CD4-positive, alpha-beta T cell treated with Interferon gamma for 1 hour (primary cell): ENCODE measurements around the gene TMEM191C.
"Not testable (repeated sequence)": the region's sequence is repeated elsewhere in the genome, so short reads cannot be mapped to it uniquely, and the experiment has no call there.

Experiments used
- DNase-seq: peaks from one replicate; pipeline ENCODE4 v3.0.0-alpha.2; 2020

The TMEM191C gene

DNA sequence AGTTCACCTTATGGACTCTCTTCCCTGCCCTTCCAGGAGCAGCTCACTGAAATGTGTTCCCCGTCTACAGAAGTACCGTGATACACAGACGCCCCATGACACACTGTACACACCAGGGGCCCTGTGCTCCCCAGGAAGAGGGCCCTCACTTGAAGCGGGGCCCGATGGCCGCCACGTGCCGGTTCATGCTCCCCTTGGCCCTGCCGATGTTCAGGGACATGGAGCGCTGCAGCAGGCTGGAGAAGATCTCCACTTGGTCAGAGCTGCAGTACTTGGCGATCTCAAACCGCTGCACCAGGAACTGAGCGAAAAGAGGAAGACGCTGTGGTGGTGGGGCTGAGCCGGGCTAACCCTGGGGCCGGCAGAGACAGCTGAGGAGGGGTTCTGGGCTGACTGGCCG is 20.5 kb downstream of the TMEM191C start:
- DNase-seq = not testable (repeated sequence)

DNA sequence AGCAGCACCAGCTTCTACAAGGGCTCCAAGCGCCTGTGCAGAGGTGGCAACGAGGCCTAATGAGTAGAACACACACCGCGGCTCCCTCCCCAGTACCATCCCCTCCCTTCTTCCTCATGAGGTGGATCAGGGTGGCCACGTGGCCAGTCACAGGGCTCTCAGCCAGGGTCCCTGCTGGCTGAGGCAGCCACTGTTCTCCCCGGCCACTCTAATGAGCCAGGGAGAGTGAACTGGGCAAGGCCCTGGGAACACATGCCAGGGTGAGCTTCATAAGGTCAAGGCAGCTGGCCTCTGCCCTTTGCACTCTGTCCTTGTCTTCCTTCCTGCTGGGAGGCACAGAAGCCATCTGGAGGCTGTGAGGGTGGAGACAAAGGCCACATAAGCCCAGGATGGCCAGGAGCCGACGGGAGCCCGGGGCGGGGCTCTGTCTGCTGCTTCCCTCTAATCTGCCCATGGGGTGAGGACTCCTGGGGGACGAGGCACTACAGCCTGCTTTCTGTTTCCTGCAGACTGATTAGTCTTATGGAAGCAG is 22.0 kb downstream of the TMEM191C start:
- not testable (repeated sequence) for DNase-seq

DNA sequence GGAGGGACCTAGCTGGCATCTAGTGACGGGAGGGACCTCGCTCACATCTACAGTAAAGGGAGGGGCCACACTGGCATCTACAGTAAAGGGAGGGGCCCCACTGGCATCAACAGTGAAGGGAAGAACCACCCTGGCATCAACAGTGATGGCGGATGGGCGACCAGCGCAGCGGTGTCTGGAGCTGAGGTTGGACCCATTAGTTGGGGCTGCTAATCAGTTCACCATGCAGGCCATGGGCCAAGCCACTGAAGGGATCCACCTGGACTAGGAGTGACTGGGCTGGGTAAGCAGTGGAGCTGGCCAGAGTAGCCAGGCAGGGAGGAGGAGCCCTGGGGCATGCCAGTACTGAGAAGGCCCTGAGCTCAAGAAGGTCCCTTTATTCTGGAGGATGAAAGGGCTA is 23.4 kb downstream of the TMEM191C start:
- DNase-seq = not testable (repeated sequence)

DNA sequence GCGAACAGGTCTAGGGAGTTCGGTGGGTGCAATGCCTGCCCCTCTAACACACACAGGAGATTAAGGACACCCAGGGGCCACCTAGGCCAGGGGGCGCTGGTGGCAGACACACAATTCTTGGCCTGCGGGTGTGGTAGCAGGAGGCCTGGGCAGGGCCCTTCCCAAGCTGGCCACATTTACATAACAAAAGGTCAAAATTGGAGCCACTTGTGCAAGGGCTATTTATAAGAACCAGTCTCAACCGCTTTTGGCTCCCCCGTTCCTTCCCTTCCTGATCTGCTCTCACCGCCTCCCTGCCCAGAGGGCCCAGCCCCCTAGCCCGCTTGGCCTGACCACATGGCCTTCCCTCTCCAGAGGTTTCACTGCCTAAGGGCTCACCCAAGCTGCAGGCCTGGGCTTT is 25.1 kb downstream of the TMEM191C start:
- DNase-seq = not testable (repeated sequence)

DNA sequence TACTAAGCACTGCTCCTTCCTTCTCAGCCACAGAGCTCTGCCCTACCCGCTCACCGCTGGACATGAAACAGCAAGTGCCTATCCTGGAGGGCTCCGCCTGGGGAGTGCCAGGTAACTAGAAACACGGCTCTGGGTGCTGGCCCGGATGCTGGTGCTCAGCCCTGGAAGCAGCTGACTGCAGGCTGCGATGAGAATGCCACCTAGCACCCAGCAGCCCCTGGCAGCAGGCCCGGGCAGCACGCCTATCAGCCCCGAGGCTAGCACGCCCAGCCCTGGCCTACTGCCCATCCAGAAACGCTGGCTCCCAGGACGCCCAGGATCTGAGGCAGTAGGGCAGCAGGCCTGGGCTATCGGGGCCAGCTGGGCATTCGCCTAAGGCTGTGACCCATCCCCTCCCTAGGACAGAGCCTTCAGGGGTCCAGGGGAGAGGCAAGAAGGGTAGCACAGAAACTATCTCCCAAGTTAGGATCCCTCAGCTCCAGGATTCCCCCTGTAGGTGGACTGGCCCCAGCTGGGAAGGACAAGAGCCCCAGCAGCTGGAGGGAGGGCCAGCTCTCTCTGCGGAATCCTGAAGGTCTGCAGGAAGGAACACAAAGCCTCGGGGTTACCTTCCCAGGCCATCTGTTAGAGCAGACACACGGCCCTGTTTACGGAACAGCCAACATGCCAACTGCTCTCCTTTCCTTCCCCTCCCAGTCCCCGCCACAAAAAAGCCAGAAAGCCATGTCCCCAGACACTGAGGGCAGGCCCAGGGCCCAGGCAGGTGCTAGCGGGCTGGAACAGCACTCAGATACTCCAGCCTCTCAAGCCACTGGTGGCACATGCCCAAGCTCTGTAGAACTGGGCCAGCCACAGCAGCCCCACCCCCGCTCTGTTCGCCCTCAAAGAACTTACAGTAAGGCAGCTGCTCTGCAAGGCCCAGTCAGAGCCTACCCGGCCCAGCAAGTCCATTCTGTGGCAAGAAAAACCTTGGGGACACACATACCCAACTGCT is 26.9 kb downstream of the TMEM191C start:
- DNase-seq = not testable (repeated sequence)

DNA sequence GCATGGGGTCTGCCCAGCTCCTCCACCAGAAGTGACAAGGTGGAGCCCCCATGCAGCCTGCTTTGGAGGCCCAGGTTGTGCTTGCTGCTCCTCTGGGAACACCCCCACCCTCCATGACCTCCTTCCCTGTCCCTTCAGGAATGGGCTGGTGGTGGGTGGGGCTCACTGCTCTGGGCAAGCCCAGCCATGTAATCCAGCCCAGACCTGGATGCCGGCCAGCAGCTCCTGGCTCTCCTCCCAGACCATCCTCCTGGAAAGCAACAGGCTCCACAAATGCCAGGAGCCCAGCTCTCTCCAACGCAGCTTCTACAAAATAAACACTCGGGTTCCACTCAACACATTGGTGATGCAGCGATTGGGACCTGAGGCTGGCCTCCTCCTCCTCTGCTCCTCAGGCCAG is 30.8 kb downstream of the TMEM191C start:
- DNase-seq = not testable (repeated sequence)

DNA sequence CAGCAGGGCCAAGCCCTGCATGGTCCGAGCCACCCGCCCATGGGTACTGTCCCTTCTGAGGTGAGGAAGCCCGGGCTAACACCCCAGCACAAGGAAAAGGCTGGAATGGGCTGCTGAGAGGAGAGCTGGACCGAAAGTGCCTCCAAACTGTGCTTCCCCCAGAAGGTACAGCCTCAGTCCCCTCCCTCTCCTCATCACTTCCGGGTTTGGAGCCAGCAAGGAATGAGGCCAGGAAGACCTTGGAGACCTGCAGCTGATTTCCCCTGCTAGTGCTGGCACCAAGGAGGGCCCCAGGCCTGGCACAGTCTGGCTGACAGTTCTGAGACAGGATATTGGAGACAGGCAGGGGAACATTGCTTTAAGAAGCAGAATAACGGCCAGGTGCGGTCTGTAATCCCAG is 31.3 kb downstream of the TMEM191C start:
- DNase-seq = not testable (repeated sequence)

DNA sequence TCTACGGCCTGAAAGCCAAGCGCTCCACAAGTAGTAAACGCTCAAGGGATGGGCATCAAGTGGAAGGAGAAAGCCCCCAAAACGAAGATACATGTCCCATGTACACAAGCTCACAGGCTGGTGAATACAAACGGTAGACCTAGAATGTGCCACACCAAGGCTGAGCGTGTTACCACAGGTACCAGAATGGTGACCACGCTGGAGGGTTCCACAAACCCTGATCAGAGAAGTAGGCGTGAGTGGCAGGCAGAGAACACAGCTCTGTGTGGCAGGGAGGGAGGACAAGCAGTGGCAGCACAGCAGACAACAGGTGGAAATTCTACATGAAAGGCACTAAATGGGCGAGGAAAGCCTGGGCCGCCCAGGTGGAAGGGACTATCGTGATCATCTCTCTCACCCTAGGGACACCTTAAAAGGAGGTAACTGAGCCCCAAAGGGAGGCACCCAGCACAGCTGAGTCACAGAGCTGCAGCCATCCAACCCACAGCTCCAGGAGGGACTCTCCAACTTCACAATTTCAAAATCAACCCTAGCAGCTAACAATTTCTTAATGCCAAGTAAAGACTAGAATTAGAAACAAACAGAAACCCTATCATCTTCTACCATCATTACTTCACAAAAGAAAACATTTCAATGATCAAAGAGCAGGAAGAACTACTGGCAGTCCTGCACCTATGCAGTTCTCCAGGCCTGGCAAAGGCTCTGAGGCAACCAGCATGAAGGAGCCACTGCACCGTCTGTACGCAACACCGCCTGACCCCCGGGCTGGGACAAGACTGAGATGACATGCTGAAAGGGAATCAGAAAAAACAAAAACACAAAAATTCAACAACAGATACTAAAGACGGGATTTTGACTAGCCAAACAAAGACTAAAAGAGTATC is 32.7 kb downstream of the TMEM191C start:
- DNase-seq = not testable (repeated sequence)

DNA sequence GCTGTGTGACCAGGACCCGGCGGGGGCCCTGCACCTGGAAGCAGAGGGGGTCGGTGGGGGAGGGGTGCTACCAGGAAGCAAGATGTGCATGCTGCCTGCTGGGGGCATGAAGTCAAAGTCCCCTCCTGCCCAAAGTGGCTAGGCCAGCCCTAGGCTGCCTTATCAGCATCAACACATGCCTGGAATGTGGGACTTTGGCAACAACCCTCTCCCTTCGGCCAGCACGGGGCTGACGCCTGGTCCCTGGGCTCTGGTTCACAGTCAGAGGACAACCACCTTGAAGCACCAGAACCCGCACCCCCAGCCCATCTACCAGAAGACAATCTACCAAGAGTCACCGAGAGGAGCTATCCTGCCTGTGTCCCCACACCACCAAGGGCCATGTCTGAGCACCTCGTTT is 43.2 kb downstream of the TMEM191C start:
- DNase-seq = not testable (repeated sequence)

DNA sequence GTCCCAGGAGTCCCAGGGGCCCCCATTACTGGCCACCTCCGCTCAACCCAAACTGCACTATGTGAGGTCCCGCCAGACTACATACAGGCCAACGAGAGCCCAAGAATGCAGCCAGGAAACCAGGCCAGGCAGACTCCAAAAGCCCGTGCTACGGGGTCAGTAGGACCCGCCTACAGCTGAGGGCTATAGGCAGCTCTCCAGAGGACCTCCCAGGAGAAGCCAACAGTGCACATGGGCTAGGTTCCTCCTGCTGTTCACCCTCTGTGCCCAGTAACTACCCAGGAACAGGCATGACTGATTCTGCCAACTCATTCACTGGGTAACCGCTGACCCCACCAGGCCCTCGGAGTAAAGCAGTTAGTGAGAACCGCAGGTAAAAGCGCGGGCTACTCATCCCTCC is 44.8 kb downstream of the TMEM191C start:
- DNase-seq = not testable (repeated sequence)

DNA sequence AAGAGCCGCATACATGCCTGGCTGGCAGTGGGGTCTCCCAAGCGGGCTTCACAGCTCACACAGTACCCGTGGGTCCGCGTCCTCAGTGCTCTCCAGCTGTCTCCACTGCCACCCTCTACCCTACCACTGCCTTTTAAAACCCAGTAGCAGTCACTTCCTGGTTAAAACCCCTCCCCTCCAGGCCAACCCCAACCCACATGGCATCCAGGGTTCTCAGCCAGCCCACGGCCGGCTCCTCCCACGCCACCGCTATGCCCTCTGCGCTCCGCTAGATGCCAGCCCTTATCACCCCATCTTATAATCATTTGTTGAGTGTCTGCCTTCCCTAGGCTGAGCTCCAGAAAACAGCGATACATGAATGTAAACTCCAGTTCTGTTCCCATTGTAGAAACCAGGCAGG is 46.9 kb downstream of the TMEM191C start:
- DNase-seq = not testable (repeated sequence)

DNA sequence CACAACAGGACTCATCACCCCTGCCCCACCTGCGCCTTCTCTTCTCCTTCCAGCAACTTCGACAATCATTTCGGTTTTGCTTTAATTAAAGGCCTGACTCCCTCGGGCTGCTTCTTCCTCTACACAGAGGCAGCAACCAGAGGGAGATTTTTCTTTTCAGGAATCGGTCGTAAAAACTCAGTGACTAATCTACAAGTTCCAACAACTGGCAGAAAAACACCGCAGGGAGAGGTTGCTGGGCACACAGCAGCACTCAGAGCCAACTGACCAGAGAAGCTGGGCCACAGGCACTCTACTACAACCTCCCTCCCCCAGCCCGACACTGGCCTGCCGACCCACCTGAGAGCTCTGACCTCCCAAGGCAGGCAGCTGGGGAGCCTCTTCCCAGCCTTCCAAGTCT is 48.0 kb downstream of the TMEM191C start:
- DNase-seq = not testable (repeated sequence)

DNA sequence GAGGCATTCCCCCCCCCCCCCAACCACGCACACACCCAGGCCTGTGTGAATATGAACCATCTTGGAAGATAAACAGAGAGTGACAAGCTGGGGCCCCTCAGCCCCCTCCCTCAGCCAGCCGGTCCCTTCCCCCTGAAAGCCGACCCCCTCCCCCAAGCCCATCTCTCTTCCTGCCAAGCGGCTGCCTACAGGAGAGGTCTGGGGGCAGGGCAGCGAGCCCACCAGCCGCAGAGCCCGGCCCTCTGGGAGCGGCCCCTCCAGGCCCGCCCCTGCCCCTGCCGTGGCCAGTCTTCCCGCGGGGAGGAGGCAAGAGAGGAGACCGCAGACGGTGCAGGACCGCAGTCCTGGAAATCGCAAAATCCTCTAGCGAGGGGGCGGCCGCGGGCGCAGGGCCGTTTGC is 49.3 kb downstream of the TMEM191C start:
- DNase-seq = not testable (repeated sequence)

DNA sequence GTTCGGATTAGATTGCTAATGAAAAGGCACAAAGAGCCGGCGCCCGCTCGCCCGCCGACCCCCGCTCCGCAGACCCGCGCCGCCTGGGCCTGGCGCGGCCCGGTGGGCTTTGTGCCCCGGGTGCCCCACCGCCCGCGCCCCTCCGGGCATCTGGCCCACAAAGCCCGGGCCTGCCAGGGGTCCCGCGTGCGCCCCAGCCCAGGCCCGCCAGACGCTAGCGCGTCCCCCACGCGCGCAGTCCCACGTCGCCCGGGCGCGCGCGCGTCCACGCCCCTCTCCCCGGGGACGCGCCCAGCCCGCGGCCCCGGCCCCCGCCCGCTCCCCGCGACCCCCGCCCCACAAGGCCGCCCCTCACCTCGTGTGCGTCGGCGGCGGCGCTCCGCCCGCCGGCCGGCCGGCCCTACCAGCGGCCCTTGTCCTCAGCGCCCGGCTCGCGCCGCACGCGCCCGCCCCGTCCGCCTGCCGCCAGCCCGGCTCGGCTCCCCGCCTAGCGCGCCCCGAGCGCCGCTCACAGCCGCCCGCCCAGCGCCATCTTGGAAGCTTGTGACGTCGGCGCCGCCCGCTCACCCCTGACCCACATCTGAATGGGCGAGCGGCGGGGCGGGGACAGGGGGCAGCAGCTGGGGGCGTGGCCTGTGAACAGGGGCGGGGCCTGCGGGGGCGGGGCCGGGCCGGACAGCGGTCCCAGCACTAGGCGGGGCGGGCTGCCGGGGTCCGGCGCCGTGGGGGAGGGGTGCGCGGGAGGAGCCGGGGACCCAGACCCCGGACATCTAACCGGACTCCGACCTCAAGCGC is 50.0 kb downstream of the TMEM191C start:
- DNase-seq = peak; percentile 49
